Cerebellar nuclear complex (tissue), 1 donor: ENCODE data around the gene KRTCAP3.

Experiments
- DNase-seq, 2 experiments: peaks; one replicate each; lab custom pipeline; 2025; lab: John Stamatoyannopoulos, UW

KRTCAP3 gene

GRCh38 chr2:27441226-27441926 is 805 bp upstream of the KRTCAP3 start:
- no peak for DNase-seq

- DNase-seq = no peak
Observed at GRCh38 chr2:27442920-27443282, 720 bp downstream of the KRTCAP3 start.

- DNase-seq = no peak
Observed at GRCh38 chr2:27445155-27445554, 3.0 kb downstream of the KRTCAP3 start.

- no peak for DNase-seq
Observed at GRCh38 chr2:27445615-27446014, 3.4 kb downstream of the KRTCAP3 start.

GRCh38 chr2:27446057-27446456 is 3.9 kb downstream of the KRTCAP3 start:
- no peak for DNase-seq

GRCh38 chr2:27448381-27448780 is 6.2 kb downstream of the KRTCAP3 start:
- DNase-seq = no peak

GRCh38 chr2:27451095-27451494 is 8.9 kb downstream of the KRTCAP3 start:
- no peak for DNase-seq

- DNase-seq = no peak
Observed at GRCh38 chr2:27453968-27454367, 11.8 kb downstream of the KRTCAP3 start.

- peak in 1 of 2 experiments; percentile 25 for DNase-seq
Observed at GRCh38 chr2:27461118-27461517, 18.9 kb downstream of the KRTCAP3 start.

GRCh38 chr2:27464443-27464842 is 22.3 kb downstream of the KRTCAP3 start:
- DNase-seq = no peak

- no peak for DNase-seq
Observed at GRCh38 chr2:27471961-27472360, 29.8 kb downstream of the KRTCAP3 start.

- DNase-seq = no peak
Observed at GRCh38 chr2:27485496-27485895, 43.3 kb downstream of the KRTCAP3 start.

GRCh38 chr2:27489118-27489497 is 46.9 kb downstream of the KRTCAP3 start:
- DNase-seq = no peak

GRCh38 chr2:27489498-27490397 is 47.6 kb downstream of the KRTCAP3 start, which contains the start of gene IFT172:
IFT172 (minus strand) TSS chr2:27489743; CDS start chr2:27489653, 90 bp downstream.
- peak; percentile 94 to 95 for DNase-seq

- DNase-seq = no peak
Observed at GRCh38 chr2:27492557-27492956, 50.4 kb downstream of the KRTCAP3 start.

- no peak for DNase-seq
Observed at GRCh38 chr2:27493948-27494283, 51.7 kb downstream of the KRTCAP3 start.
